Measurements from ENCODE around the gene LIPC. TPM values are rescaled to one million over a fixed set of nuclear protein-coding genes. Genes with fewer than 3 reads are reported as not detected.

LIPC gene
- polyA plus RNA-seq, 1 of the 3 experiments (the other 2 are of a cell fraction) = not detected

DNA sequence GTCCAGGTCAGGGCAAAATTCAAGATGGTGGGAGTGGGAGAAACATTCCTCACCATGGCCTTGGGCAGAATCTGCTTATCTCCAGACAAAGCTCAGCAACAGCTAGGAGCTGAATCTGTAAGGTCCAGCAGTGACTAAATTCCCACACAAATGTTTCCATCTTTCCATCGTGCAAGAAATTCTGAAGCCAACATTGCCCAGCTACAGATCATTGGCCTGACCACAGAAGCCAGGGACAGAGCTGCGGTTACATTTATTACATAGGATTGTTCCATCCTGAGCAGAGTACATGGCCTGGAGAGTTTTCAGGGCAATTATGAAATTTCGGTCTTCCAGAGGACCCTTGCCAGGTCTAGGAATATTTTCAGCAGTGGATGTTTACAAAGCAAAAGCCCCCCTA is 100.3 kb downstream of the LIPC start:
- H3K9ac ChIP-seq = no peak overlapping the region
- H3K4me2 ChIP-seq = no peak overlapping the region
- peaks cover 7% of the 10 kb centered on the region; the same call in 1 of the 2 replicates for H3K27me3 ChIP-seq (ENCODE audit: insufficient read depth)
- no peak overlapping the region for H3K4me3 ChIP-seq (ENCODE audit: low read depth in 2 of 2, low read length in 1 of 2)
- 81% methylated on average over 3 of the region's 3 CpGs for WGBS (ENCODE audit: low lambda C conversion rate)
- no peaks in the 10 kb centered on the region for H3F3A ChIP-seq (replicated peaks; ENCODE audit: insufficient read depth)
- H3K9me2 ChIP-seq = no peaks in the 10 kb centered on the region
- CTCF ChIA-PET = no interaction called here
- H4K20me1 ChIP-seq (ENCODE audit: insufficient read depth) = no peaks in the 10 kb centered on the region
- no peak overlapping the region for H2AFZ ChIP-seq (ENCODE audit: low read depth)
- no peaks in the 10 kb centered on the region for H3K9me3 ChIP-seq
- no peak overlapping the region for H3K27ac ChIP-seq (ENCODE audit: low read depth in 2 of 2, low read length in 1 of 2)
- TF ChIP-seq, protein P1, sequence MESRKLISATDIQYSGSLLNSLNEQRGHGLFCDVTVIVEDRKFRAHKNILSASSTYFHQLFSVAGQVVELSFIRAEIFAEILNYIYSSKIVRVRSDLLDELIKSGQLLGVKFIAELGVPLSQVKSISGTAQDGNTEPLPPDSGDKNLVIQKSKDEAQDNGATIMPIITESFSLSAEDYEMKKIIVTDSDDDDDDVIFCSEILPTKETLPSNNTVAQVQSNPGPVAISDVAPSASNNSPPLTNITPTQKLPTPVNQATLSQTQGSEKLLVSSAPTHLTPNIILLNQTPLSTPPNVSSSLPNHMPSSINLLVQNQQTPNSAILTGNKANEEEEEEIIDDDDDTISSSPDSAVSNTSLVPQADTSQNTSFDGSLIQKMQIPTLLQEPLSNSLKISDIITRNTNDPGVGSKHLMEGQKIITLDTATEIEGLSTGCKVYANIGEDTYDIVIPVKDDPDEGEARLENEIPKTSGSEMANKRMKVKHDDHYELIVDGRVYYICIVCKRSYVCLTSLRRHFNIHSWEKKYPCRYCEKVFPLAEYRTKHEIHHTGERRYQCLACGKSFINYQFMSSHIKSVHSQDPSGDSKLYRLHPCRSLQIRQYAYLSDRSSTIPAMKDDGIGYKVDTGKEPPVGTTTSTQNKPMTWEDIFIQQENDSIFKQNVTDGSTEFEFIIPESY (IDR thresholded peaks at IDR 0.05; ENCODE audit: borderline replicate concordance, low read depth) = no peak
- no peak for TF ChIP-seq NFIC (IDR thresholded peaks at IDR 0.05; ENCODE audit: borderline replicate concordance)
- TF ChIP-seq, protein P2, sequence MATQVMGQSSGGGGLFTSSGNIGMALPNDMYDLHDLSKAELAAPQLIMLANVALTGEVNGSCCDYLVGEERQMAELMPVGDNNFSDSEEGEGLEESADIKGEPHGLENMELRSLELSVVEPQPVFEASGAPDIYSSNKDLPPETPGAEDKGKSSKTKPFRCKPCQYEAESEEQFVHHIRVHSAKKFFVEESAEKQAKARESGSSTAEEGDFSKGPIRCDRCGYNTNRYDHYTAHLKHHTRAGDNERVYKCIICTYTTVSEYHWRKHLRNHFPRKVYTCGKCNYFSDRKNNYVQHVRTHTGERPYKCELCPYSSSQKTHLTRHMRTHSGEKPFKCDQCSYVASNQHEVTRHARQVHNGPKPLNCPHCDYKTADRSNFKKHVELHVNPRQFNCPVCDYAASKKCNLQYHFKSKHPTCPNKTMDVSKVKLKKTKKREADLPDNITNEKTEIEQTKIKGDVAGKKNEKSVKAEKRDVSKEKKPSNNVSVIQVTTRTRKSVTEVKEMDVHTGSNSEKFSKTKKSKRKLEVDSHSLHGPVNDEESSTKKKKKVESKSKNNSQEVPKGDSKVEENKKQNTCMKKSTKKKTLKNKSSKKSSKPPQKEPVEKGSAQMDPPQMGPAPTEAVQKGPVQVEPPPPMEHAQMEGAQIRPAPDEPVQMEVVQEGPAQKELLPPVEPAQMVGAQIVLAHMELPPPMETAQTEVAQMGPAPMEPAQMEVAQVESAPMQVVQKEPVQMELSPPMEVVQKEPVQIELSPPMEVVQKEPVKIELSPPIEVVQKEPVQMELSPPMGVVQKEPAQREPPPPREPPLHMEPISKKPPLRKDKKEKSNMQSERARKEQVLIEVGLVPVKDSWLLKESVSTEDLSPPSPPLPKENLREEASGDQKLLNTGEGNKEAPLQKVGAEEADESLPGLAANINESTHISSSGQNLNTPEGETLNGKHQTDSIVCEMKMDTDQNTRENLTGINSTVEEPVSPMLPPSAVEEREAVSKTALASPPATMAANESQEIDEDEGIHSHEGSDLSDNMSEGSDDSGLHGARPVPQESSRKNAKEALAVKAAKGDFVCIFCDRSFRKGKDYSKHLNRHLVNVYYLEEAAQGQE (IDR thresholded peaks at IDR 0.05; ENCODE audit: low read depth, low read length) = no peak
- TF ChIP-seq EZH2phosphoT487 (IDR thresholded peaks at IDR 0.05; ENCODE audit: borderline replicate concordance, low read depth) = no peak
- no peak for TF ChIP-seq RXRA (IDR thresholded peaks at IDR 0.05; ENCODE audit: borderline replicate concordance, low read depth)
- TF ChIP-seq TCF12 (IDR thresholded peaks at IDR 0.05) = no peak
- TF ChIP-seq POLR2AphosphoS5 (IDR thresholded peaks at IDR 0.05; ENCODE audit: low read depth, low read length) = no peak
- no peak for TF ChIP-seq FOXJ3 (CRISPR knock-in tag; IDR thresholded peaks at IDR 0.05)
- no peak for TF ChIP-seq FOSL2 (IDR thresholded peaks at IDR 0.05; ENCODE audit: borderline replicate concordance, low read depth)
- no peak for TF ChIP-seq CHD2 (IDR thresholded peaks at IDR 0.05; ENCODE audit: low read length, partially characterized antibody)
- H3K36me3 ChIP-seq (replicated peaks in 1 of 2; ENCODE audit: control insufficient read depth in 1 of 2, insufficient read depth in 2 of 2, low read length in 1 of 2) = no peaks in the 10 kb centered on the region
- POLR2A ChIA-PET = no interaction called here
- no peaks in the 10 kb centered on the region; a peak in 1 of 4 replicates for H3K4me1 ChIP-seq (ENCODE audit: control insufficient read depth in 1 of 2, insufficient read depth in 2 of 2, low read depth in 1 of 2, low read length in 1 of 2)
- no peaks in the 10 kb centered on the region for H3K79me2 ChIP-seq (ENCODE audit: insufficient read depth)
- no peak for DNase-seq

DNA sequence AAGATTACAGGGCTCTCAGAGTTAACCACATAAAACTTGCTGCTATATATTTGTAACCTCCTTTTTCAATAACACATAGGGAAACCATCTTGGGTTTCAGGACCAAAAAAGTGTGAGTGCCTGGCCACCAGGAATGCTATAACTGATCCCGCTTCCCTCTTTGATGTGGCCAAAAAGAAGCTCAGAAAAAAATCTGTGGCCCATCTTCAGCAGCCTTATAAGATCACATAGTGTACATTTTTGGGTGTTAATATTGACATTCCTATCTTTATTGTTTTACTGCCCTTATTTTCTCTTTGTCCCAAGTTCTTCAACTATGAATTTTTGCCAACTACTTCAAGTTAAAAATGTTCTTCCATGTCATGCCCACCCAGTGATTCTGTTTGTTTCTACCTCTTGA is 102.8 kb downstream of the LIPC start:
- CTCF ChIA-PET = no interaction called here
- no peak overlapping the region for H3K4me2 ChIP-seq
- no peaks in the 10 kb centered on the region for H3K4me1 ChIP-seq (ENCODE audit: control insufficient read depth in 1 of 2, insufficient read depth in 2 of 2, low read depth in 1 of 2, low read length in 1 of 2)
- no peak overlapping the region for H3K27ac ChIP-seq (ENCODE audit: low read depth in 2 of 2, low read length in 1 of 2)
- no peak overlapping the region for H3K4me3 ChIP-seq (ENCODE audit: low read depth in 2 of 2, low read length in 1 of 2)
- H3F3A ChIP-seq (replicated peaks; ENCODE audit: insufficient read depth) = no peaks in the 10 kb centered on the region
- WGBS (ENCODE audit: low lambda C conversion rate) = 84% methylated on average over 1 of the region's 1 CpG
- POLR2A ChIA-PET = no interaction called here
- H3K9me3 ChIP-seq = no peaks in the 10 kb centered on the region
- H3K9ac ChIP-seq = no peak overlapping the region
- DNase-seq = no peak
- no peaks in the 10 kb centered on the region for H3K79me2 ChIP-seq (ENCODE audit: insufficient read depth)
- peaks cover 7% of the 10 kb centered on the region; the same call in 1 of the 2 replicates for H3K27me3 ChIP-seq (ENCODE audit: insufficient read depth)
- no peaks in the 10 kb centered on the region for H3K36me3 ChIP-seq (replicated peaks in 1 of 2; ENCODE audit: control insufficient read depth in 1 of 2, insufficient read depth in 2 of 2, low read length in 1 of 2)
- H2AFZ ChIP-seq (ENCODE audit: low read depth) = no peak overlapping the region
- H3K9me2 ChIP-seq = no peaks in the 10 kb centered on the region
- H4K20me1 ChIP-seq (ENCODE audit: insufficient read depth) = no peaks in the 10 kb centered on the region
- TF ChIP-seq RXRA (IDR thresholded peaks at IDR 0.05; ENCODE audit: borderline replicate concordance, low read depth) = no peak
- no peak for TF ChIP-seq RFX5 (IDR thresholded peaks at IDR 0.05; ENCODE audit: low read length)
- no peak for TF ChIP-seq YY1 (IDR thresholded peaks at IDR 0.05; ENCODE audit: low read depth)
- TF ChIP-seq FOSL2 (IDR thresholded peaks at IDR 0.05; ENCODE audit: borderline replicate concordance, low read depth) = no peak
- TF ChIP-seq, protein P1 (IDR thresholded peaks at IDR 0.05; ENCODE audit: borderline replicate concordance, low read depth) = no peak
- TF ChIP-seq, protein P3, sequence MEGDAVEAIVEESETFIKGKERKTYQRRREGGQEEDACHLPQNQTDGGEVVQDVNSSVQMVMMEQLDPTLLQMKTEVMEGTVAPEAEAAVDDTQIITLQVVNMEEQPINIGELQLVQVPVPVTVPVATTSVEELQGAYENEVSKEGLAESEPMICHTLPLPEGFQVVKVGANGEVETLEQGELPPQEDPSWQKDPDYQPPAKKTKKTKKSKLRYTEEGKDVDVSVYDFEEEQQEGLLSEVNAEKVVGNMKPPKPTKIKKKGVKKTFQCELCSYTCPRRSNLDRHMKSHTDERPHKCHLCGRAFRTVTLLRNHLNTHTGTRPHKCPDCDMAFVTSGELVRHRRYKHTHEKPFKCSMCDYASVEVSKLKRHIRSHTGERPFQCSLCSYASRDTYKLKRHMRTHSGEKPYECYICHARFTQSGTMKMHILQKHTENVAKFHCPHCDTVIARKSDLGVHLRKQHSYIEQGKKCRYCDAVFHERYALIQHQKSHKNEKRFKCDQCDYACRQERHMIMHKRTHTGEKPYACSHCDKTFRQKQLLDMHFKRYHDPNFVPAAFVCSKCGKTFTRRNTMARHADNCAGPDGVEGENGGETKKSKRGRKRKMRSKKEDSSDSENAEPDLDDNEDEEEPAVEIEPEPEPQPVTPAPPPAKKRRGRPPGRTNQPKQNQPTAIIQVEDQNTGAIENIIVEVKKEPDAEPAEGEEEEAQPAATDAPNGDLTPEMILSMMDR (IDR thresholded peaks at IDR 0.05) = no peak
- TF ChIP-seq, protein P4, sequence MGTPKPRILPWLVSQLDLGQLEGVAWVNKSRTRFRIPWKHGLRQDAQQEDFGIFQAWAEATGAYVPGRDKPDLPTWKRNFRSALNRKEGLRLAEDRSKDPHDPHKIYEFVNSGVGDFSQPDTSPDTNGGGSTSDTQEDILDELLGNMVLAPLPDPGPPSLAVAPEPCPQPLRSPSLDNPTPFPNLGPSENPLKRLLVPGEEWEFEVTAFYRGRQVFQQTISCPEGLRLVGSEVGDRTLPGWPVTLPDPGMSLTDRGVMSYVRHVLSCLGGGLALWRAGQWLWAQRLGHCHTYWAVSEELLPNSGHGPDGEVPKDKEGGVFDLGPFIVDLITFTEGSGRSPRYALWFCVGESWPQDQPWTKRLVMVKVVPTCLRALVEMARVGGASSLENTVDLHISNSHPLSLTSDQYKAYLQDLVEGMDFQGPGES (IDR thresholded peaks at IDR 0.05; ENCODE audit: low read depth, low read length) = no peak
- TF ChIP-seq FOXM1 (IDR thresholded peaks at IDR 0.05; ENCODE audit: low read depth) = no peak
